Stimulated activated naive CD8-positive, alpha-beta T cell treated with anti-CD3 and anti-CD28 coated beads, Interleukin-15, Interleukin-2, amounts not matched to agents 100 ng/mL and 50 ng/mL, for 24 hours (primary cell): ENCODE data around the gene LCOR.
"Not testable (repeated sequence)": the region's sequence is repeated elsewhere in the genome, so short reads cannot be mapped to it uniquely, and the experiment has no call there.

Experiments
- H3K27ac Mint-ChIP-seq: one replicate; pipeline ENCODE4 v1.8.0; 2021; ENCODE audit warnings: mild to moderate bottlenecking, mixed read lengths
- H3K27me3 Mint-ChIP-seq: one replicate; pipeline ENCODE4 v1.8.0; 2021; ENCODE audit warnings: mixed read lengths
- H3K36me3 Mint-ChIP-seq: one replicate; pipeline ENCODE4 v1.8.0; 2021; ENCODE audit warnings: low read depth, mixed read lengths
- H3K4me1 Mint-ChIP-seq: one replicate; pipeline ENCODE4 v1.8.0; 2021; ENCODE audit warnings: low read depth, mixed read lengths
- H3K4me3 Mint-ChIP-seq: one replicate; pipeline ENCODE4 v1.8.0; 2021; ENCODE audit warnings: mild to moderate bottlenecking, mixed read lengths
- H3K9me3 Mint-ChIP-seq: one replicate; pipeline ENCODE4 v1.8.0; 2021; ENCODE audit warnings: mixed read lengths

LCOR gene

GRCh38 chr10:96831200-96831866 lies 765 bp upstream of the LCOR start:
- Mint-ChIP-seq H3K9me3 (no peaks in the 10 kb centered on the region), H3K36me3 (peaks cover 16% of the 10 kb centered on the region), H3K27me3 (no peaks in the 10 kb centered on the region), H3K27ac (peak overlapping the region; percentile 98), H3K4me1 (peaks cover 51% of the 10 kb centered on the region), H3K4me3 (peak overlapping the region; percentile 92)

GRCh38 chr10:96832721-96833219 lies 672 bp downstream of the LCOR start:
- no peak overlapping the region for H3K27ac Mint-ChIP-seq
- no peaks in the 10 kb centered on the region for H3K27me3 Mint-ChIP-seq
- peaks cover 61% of the 10 kb centered on the region for H3K4me1 Mint-ChIP-seq
- H3K9me3 Mint-ChIP-seq = no peaks in the 10 kb centered on the region
- peak overlapping the region; percentile 83 for H3K4me3 Mint-ChIP-seq
- peaks cover 24% of the 10 kb centered on the region for H3K36me3 Mint-ChIP-seq

- H3K27ac Mint-ChIP-seq = peak overlapping the region; percentile 66
- no peaks in the 10 kb centered on the region for H3K9me3 Mint-ChIP-seq
- H3K4me1 Mint-ChIP-seq = peaks cover 66% of the 10 kb centered on the region
- H3K36me3 Mint-ChIP-seq = peaks cover 30% of the 10 kb centered on the region
- H3K27me3 Mint-ChIP-seq = no peaks in the 10 kb centered on the region
- H3K4me3 Mint-ChIP-seq = peak overlapping the region; percentile 92
These were observed 1.3 kb downstream of the LCOR start for GRCh38 chr10:96833220-96834001.

GRCh38 chr10:96834120-96834519 lies 2.0 kb downstream of the LCOR start:
- peak overlapping the region; percentile 66 for H3K27ac Mint-ChIP-seq
- no peaks in the 10 kb centered on the region for H3K9me3 Mint-ChIP-seq
- peaks cover 68% of the 10 kb centered on the region for H3K4me1 Mint-ChIP-seq
- peak overlapping the region; percentile 92 for H3K4me3 Mint-ChIP-seq
- H3K36me3 Mint-ChIP-seq = peaks cover 32% of the 10 kb centered on the region
- H3K27me3 Mint-ChIP-seq = no peaks in the 10 kb centered on the region

- Mint-ChIP-seq H3K4me3 (peak overlapping the region; percentile 56), H3K27ac (peak overlapping the region; percentile 72), H3K36me3 (peaks cover 32% of the 10 kb centered on the region), H3K4me1 (peaks cover 76% of the 10 kb centered on the region), H3K27me3 (no peaks in the 10 kb centered on the region), H3K9me3 (no peaks in the 10 kb centered on the region)
These were observed 3.8 kb downstream of the LCOR start for GRCh38 chr10:96835899-96836298.

- Mint-ChIP-seq H3K9me3 (no peaks in the 10 kb centered on the region), H3K4me1 (peaks cover 88% of the 10 kb centered on the region), H3K27ac (peak overlapping the region; percentile 24), H3K36me3 (peaks cover 37% of the 10 kb centered on the region), H3K4me3 (no peak overlapping the region), H3K27me3 (no peaks in the 10 kb centered on the region)
These were observed 6.4 kb downstream of the LCOR start for GRCh38 chr10:96838529-96838928.

- peaks cover 78% of the 10 kb centered on the region for H3K4me1 Mint-ChIP-seq
- peaks cover 31% of the 10 kb centered on the region for H3K36me3 Mint-ChIP-seq
- H3K27me3 Mint-ChIP-seq = no peaks in the 10 kb centered on the region
- peak overlapping the region; percentile 69 for H3K27ac Mint-ChIP-seq
- no peaks in the 10 kb centered on the region for H3K9me3 Mint-ChIP-seq
- H3K4me3 Mint-ChIP-seq = peak overlapping the region; percentile 18
These were observed 8.9 kb downstream of the LCOR start for GRCh38 chr10:96840841-96841518.

- no peaks in the 10 kb centered on the region for H3K27me3 Mint-ChIP-seq
- no peaks in the 10 kb centered on the region for H3K9me3 Mint-ChIP-seq
- peak overlapping the region; percentile 61 for H3K27ac Mint-ChIP-seq
- H3K4me3 Mint-ChIP-seq = no peak overlapping the region
- H3K4me1 Mint-ChIP-seq = peaks cover 74% of the 10 kb centered on the region
- H3K36me3 Mint-ChIP-seq = peaks cover 22% of the 10 kb centered on the region
These were observed 11.0 kb downstream of the LCOR start for GRCh38 chr10:96842896-96843723.

GRCh38 chr10:96843823-96844222 lies 11.7 kb downstream of the LCOR start:
- Mint-ChIP-seq H3K27ac (no peak overlapping the region), H3K4me1 (peaks cover 67% of the 10 kb centered on the region), H3K4me3 (no peak overlapping the region), H3K36me3 (peaks cover 18% of the 10 kb centered on the region), H3K27me3 (no peaks in the 10 kb centered on the region), H3K9me3 (no peaks in the 10 kb centered on the region)

- Mint-ChIP-seq H3K27ac (no peak overlapping the region), H3K9me3 (no peaks in the 10 kb centered on the region), H3K4me1 (peaks cover 59% of the 10 kb centered on the region), H3K36me3 (peaks cover 34% of the 10 kb centered on the region), H3K27me3 (no peaks in the 10 kb centered on the region), H3K4me3 (no peak overlapping the region)
These were observed 14.3 kb downstream of the LCOR start for GRCh38 chr10:96846395-96846794.

GRCh38 chr10:96846926-96847325 lies 14.8 kb downstream of the LCOR start:
- no peak overlapping the region for H3K27ac Mint-ChIP-seq
- H3K4me1 Mint-ChIP-seq = peaks cover 56% of the 10 kb centered on the region
- no peaks in the 10 kb centered on the region for H3K27me3 Mint-ChIP-seq
- H3K36me3 Mint-ChIP-seq = peaks cover 35% of the 10 kb centered on the region
- H3K4me3 Mint-ChIP-seq = no peak overlapping the region
- no peaks in the 10 kb centered on the region for H3K9me3 Mint-ChIP-seq

GRCh38 chr10:96847356-96847755 lies 15.3 kb downstream of the LCOR start:
- not testable (repeated sequence) for H3K27ac Mint-ChIP-seq, H3K9me3 Mint-ChIP-seq, H3K27me3 Mint-ChIP-seq, H3K4me3 Mint-ChIP-seq
- H3K36me3 Mint-ChIP-seq = peaks cover 35% of the 10 kb centered on the region
- H3K4me1 Mint-ChIP-seq = peaks cover 52% of the 10 kb centered on the region

GRCh38 chr10:96850113-96850512 lies 18.0 kb downstream of the LCOR start:
- no peak overlapping the region for H3K4me3 Mint-ChIP-seq
- H3K9me3 Mint-ChIP-seq = no peaks in the 10 kb centered on the region
- H3K27ac Mint-ChIP-seq = no peak overlapping the region
- no peaks in the 10 kb centered on the region for H3K27me3 Mint-ChIP-seq
- peaks cover 34% of the 10 kb centered on the region for H3K36me3 Mint-ChIP-seq
- peaks cover 35% of the 10 kb centered on the region for H3K4me1 Mint-ChIP-seq

- Mint-ChIP-seq H3K27ac (no peak overlapping the region), H3K4me1 (peaks cover 38% of the 10 kb centered on the region), H3K27me3 (no peaks in the 10 kb centered on the region), H3K36me3 (peaks cover 36% of the 10 kb centered on the region), H3K4me3 (no peak overlapping the region), H3K9me3 (no peaks in the 10 kb centered on the region)
These were observed 18.7 kb downstream of the LCOR start for GRCh38 chr10:96850825-96851224.
